Measurements from ENCODE around the gene PRKAA2. TPM values are rescaled to one million over a fixed set of nuclear protein-coding genes. Genes with fewer than 3 reads are reported as not detected.

PRKAA2 gene
- total RNA-seq, 1 donor from 2014 or later = 4.8 TPM

DNA sequence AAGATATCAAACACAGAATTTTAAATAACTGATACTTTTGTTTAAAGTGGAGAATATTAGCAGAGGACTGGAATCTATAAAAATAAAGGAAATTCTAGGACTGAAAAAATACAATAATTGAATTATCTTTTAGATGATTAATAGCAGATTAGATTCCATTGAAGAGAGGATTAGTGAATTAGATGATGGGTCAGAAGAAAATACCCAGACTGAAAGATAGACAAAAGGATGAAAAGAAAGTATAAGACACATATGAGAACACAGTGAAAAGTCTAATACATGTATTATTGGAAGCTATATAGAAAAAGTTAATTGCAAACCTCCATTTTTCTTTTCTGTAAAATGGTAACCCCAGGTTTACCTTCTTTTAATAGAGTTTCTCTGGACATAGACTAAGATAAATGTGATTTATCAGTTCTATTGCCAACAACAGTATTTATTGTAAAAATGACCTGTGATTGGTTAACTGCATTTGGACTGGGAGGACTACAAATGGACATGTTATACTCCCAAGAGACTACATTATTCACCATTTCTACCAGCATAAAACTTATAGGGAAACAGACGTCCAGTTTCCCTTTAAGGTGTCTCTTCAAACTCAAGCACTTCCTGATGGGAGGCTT is 11.0 kb downstream of the PRKAA2 start:
- peaks cover 15% of the 10 kb centered on the region for H3K9me3 Mint-ChIP-seq
- no peak overlapping the region for H3K4me3 Mint-ChIP-seq
- H3K4me1 Mint-ChIP-seq = no peaks in the 10 kb centered on the region
- H3K27me3 Mint-ChIP-seq (ENCODE audit: low read depth) = no peaks in the 10 kb centered on the region
- peaks cover 28% of the 10 kb centered on the region for H3K36me3 Mint-ChIP-seq (ENCODE audit: low read depth)
- DNase-seq (ENCODE audit: low read depth, low spot score) = no peak
- TF ChIP-seq, protein P1, sequence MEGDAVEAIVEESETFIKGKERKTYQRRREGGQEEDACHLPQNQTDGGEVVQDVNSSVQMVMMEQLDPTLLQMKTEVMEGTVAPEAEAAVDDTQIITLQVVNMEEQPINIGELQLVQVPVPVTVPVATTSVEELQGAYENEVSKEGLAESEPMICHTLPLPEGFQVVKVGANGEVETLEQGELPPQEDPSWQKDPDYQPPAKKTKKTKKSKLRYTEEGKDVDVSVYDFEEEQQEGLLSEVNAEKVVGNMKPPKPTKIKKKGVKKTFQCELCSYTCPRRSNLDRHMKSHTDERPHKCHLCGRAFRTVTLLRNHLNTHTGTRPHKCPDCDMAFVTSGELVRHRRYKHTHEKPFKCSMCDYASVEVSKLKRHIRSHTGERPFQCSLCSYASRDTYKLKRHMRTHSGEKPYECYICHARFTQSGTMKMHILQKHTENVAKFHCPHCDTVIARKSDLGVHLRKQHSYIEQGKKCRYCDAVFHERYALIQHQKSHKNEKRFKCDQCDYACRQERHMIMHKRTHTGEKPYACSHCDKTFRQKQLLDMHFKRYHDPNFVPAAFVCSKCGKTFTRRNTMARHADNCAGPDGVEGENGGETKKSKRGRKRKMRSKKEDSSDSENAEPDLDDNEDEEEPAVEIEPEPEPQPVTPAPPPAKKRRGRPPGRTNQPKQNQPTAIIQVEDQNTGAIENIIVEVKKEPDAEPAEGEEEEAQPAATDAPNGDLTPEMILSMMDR (conservative IDR thresholded peaks at IDR 0.05) = no peak
- no peak overlapping the region for H3K27ac Mint-ChIP-seq (ENCODE audit: unreplicated experiment)

DNA sequence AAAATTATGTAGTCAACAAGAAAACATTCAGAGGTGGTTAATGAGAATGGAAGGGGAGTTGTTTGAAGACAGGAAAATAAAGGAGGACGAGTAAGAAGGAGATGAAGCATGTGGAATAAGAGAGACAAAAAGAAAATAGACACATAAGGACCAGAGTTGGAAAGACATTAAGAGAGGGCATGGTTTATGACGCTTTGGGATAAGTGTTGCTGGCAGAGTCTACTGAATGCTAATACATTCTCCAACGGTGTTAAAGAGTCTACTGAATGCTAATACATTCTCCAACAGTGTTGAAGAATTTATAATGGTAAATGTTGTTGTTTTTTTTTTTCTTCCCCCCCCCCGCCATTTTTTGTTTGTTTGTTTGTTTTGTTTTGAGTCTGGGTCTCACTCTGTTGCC is 13.1 kb downstream of the PRKAA2 start:
- H3K4me1 Mint-ChIP-seq = no peaks in the 10 kb centered on the region
- H3K4me3 Mint-ChIP-seq = no peak overlapping the region
- no peaks in the 10 kb centered on the region for H3K27me3 Mint-ChIP-seq (ENCODE audit: low read depth)
- TF ChIP-seq, protein P1 (conservative IDR thresholded peaks at IDR 0.05) = no peak
- peaks cover 28% of the 10 kb centered on the region for H3K36me3 Mint-ChIP-seq (ENCODE audit: low read depth)
- no peak for DNase-seq (ENCODE audit: low read depth, low spot score)
- peaks cover 15% of the 10 kb centered on the region for H3K9me3 Mint-ChIP-seq
- no peak overlapping the region for H3K27ac Mint-ChIP-seq (ENCODE audit: unreplicated experiment)

DNA sequence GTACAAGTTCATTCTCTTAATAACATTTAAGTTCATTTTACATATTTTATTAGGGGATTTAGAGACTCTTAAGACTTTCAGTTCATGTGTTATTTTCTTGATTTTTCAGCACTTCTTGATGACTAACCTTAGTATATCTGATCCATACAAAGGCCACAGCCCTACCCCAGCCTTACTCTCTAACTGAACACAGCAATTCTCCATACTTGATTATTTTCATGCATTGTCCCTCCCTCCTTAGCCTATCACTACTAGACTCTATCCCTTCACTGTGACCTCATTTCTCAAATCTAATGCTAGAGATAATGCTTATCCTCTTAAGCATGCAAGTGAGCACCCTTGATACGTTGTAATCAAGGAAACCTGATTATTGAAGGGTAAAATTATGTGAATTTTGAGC is 15.2 kb downstream of the PRKAA2 start:
- peaks cover 28% of the 10 kb centered on the region for H3K36me3 Mint-ChIP-seq (ENCODE audit: low read depth)
- H3K9me3 Mint-ChIP-seq = peaks cover 15% of the 10 kb centered on the region
- H3K4me1 Mint-ChIP-seq = no peaks in the 10 kb centered on the region
- H3K4me3 Mint-ChIP-seq = no peak overlapping the region
- no peaks in the 10 kb centered on the region for H3K27me3 Mint-ChIP-seq (ENCODE audit: low read depth)
- TF ChIP-seq, protein P1 (conservative IDR thresholded peaks at IDR 0.05) = no peak
- no peak for DNase-seq (ENCODE audit: low read depth, low spot score)
- no peak overlapping the region for H3K27ac Mint-ChIP-seq (ENCODE audit: unreplicated experiment)

GRCh38 chr1:56663846-56664245 is 18.7 kb downstream of the PRKAA2 start:
- Mint-ChIP-seq H3K27ac (ENCODE audit: unreplicated experiment) (no peak overlapping the region), H3K4me3 (no peak overlapping the region)
- TF ChIP-seq, protein P1 (conservative IDR thresholded peaks at IDR 0.05) = no peak

GRCh38 chr1:56665384-56665783 is 20.3 kb downstream of the PRKAA2 start:
- Mint-ChIP-seq H3K27me3 (ENCODE audit: low read depth) (no peaks in the 10 kb centered on the region), H3K36me3 (ENCODE audit: low read depth) (peaks cover 3% of the 10 kb centered on the region), H3K4me3 (no peak overlapping the region), H3K27ac (ENCODE audit: unreplicated experiment) (no peak overlapping the region), H3K4me1 (no peaks in the 10 kb centered on the region), H3K9me3 (no peaks in the 10 kb centered on the region)
- TF ChIP-seq, protein P1 (conservative IDR thresholded peaks at IDR 0.05) = no peak
- DNase-seq (ENCODE audit: low read depth, low spot score) = no peak

More at GRCh38 chr1:56663846-56664245, 18.7 kb downstream of the PRKAA2 start:
- H3K36me3 Mint-ChIP-seq (ENCODE audit: low read depth) = peaks cover 3% of the 10 kb centered on the region
- no peaks in the 10 kb centered on the region for H3K27me3 Mint-ChIP-seq (ENCODE audit: low read depth)
- H3K9me3 Mint-ChIP-seq = no peaks in the 10 kb centered on the region
- no peak for DNase-seq (ENCODE audit: low read depth, low spot score)
- no peaks in the 10 kb centered on the region for H3K4me1 Mint-ChIP-seq

All from neural crest cell (in vitro differentiated cells).